GM19395 (cell line): ENCODE data around the gene INHBE.
"Not testable (repeated sequence)": the region's sequence is repeated elsewhere in the genome, so short reads cannot be mapped to it uniquely, and the experiment has no call there.

Source experiments
- ATAC-seq: cut with Tn5 transposase; IDR thresholded peaks from one replicate; pipeline ENCODE4 v1.9.1; 2021; ENCODE audit warnings: mild to moderate bottlenecking, moderate library complexity; ENCODE audit not compliant: unreplicated experiment

INHBE gene, protein sequence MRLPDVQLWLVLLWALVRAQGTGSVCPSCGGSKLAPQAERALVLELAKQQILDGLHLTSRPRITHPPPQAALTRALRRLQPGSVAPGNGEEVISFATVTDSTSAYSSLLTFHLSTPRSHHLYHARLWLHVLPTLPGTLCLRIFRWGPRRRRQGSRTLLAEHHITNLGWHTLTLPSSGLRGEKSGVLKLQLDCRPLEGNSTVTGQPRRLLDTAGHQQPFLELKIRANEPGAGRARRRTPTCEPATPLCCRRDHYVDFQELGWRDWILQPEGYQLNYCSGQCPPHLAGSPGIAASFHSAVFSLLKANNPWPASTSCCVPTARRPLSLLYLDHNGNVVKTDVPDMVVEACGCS

DNA sequence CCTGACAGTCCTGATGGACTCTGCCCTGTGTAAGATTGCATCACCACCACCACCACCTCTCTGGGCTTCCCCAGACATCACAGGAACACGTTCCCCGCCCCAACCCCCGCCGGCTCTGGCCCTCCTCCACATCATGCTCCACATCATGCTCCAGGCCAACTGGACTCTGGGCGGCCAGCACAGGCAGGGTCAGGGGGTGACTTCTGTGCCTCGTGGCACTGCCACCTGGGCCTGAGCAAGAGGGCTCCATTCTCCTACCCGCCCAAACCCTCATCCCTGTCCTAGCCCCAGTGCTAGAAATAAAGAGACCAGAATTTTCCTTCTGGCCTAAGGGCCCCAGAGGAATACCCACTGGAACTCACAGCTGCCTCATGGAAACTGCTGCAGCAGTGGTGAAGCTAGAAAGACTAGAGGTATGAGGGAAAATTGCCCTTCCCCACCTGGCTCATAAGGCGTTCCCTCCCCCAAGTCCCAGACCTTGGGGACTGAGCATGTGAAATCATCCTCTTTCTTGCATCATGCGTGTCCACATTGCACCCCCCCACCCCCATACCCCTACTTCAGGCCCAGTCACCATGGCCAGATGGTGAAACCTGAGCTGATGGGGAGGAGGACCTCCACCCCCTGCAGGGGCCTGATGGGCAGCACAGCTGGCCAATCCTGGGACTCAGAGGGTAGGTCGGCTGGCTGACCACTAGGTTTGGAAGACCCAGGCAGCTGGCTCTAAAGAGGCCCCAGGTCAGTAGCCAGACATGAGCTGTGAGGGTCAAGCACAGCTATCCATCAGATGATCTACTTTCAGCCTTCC is at the start of gene INHBE:
TSS of gene INHBE (plus strand) at position 742 of the 808 bp plus-strand sequence. CDS start 230 bp downstream, outside the sequence.
- ATAC-seq = no peak

DNA sequence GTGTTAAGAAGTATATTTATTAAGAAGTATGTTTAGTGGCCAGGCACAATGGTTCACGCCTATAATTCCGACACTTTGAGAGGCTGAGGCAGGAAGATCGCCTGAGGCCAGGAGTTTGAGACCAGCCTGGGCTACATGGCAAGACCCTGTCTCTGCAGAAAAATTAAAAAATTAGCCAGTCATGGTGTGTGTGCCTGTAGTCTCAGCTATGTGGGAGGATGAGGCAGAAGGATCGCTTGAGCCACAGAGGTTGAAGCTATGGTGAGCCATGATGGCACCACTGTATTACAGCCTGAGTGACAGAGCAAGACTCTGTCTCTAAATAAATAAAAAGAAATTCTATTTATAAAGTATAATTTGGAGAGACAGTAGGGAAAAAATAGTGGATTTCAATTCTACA is 44.6 kb upstream of the INHBE start:
- no peak for ATAC-seq

DNA sequence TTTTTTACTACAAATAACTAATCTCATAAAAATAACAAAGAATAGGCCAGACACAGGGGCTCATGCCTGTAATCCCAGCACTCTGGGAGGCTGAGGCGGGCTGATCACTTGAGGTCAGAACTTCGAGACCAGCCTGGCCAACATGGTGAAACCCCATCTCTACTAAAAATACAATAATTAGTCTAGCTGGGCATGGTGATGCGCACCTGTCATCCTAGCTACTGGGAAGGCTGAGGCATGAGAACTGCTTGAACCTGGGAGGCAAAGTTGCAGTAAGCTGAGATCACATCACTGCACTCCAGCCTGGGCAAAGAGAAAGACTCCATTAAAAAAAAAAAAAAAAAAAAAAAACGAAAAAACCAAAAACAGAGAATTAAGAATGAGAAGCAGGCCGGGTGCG is 40.9 kb upstream of the INHBE start:
- not testable (repeated sequence) for ATAC-seq

DNA sequence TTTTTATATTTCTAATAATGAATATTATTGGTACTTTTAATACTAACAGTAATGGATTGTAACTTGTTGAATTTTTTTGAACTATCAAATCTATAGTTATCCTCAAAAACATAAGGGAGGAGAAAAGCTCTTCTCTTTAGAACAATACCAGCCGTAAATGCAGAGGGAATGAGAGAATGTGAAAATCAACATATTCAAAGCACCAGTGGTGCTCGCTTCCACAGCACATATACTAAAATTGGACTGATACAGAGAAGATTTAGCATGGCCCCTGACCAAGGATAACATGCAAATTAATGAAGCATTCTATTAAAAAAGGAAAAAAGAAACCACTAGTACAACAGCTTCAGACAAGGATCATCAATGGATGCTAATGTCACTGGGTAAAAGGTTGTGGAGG is 40.0 kb upstream of the INHBE start:
- ATAC-seq = no peak

DNA sequence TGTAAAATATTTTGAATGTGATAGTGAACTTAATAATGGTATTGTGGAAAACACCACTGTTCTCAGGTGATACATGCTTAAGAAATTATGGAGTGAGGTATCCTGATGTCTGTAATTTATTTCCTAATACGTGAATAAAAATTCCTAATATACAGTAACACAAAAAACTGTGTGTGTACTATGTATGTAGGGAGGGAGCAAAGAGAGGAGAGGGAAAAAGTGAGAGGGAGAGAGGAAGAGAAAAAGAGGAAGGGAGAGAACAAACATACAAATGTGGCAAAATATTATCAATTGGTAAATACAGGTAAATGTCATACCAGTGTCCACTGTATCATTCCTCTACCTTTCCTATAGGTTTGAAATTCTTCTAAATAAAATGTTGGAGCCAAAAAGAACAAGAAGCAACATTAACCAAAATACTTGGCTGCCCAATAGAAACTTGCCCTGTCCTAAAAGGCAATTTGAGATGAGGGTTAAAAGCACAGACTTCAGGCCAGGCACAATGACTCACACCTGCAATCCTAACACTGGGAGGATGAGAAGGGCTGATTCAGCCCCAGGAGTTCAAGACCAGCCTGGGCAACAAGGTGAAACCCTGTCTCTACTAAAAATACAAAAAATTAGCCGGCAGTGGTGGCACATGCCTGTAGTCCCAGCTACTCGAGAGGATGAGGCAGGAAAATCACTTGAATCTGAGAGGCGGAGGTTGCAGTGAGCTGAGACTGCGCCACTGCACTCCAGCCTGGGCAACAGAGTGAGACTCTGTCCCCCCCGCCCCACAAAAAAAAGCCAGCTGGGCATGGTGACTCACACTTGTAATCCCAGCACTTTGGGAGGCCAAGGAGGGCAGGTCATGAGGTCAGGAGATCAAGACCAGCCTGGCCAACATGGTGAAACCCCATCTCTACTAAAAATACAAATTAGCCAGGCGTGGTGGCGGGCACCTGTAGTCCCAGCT is 38.8 kb upstream of the INHBE start:
- no peak for ATAC-seq

DNA sequence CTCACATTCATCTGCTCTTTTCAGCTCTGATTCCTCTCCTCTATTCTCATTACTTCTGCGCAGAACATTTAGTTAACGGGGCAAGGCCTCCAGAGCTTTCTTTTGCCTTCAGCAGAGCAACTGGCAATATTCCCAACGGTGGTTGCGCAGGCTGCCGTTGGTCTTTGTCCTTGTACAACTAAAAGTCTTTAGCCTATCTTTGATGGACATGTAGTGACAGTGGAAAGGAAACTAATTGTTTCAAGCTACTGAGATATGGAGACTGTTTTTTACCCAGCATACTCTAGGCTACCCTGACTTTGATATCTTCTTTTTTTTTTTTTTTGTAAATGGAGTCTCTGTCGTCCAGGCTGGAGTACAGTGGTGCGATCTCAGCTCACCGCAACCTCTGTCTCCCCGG is 36.9 kb upstream of the INHBE start:
- no peak for ATAC-seq

DNA sequence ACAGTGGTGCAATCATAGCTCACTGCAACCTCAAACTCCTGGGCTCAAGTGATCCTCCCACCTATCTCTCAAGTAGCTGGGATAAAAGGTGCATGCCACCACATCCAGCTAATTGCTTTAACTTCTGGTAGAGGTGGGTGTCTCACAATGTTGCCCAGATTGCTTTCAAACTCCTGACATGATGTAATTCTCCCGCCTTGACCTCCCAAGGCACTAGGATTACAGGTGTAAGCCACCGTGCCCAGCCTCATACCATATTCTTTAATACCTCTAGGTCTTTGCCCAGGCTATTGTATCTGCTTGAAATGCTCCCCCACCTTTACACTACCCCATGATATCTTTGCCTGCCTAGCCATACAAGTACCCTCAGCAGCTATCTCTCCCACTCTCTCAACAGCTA is 35.6 kb upstream of the INHBE start:
- no peak for ATAC-seq

DNA sequence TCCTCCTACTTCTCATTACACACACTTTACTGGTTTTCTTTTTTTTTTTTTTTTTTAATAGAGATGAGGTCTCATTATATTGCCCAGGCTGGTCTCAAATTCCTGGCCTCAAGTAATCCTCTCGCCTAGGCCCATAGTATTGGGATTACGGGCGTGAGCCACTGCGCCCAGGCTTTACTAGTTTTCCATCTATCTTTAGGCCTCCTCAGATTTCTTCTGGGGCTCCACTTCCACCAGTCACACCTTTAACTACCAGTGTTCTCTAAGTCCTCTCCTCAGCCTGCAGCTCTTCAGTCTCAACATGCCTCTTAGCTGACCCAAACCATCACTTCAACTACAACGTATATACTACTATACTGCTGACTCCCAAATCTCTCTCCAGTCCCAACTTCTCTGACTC is 34.6 kb upstream of the INHBE start:
- ATAC-seq = no peak

DNA sequence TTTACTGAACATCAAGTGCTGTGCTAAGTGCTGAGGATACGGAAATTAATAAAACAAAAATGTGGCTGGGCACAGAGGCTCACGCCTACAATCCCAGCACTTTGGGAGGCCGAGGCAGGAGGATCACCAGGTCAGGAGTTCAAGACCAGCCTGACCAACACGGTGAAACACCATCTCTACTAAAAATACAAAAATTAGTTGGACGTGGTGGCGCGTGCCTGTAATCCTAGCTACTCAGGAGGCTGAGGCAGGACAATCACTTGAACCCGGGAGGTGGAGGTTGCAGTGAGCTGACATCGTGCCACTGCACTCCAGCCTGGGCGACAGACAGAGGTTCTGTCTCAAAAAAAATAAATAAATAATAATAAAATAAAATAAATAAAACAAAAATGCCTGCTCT is 28.2 kb upstream of the INHBE start:
- not testable (repeated sequence) for ATAC-seq

DNA sequence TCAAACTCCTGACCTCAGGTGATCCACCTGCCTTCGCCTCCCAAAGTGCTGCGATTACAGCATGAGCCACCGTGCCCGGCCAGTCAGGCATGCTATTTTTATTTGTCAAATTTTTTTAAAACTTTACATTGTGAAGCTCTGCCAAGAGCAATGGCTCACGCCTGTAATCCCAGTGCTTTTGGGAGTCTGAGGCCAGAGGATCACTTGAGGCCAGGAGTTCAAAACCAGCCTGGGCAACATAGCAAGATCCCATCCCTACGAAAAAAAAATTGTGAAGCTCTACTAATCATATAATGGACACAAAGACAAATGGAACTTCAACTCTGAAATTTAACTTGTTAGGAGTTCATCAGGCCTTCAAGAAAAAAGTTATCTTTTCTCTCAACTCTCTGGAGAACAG is 26.1 kb upstream of the INHBE start:
- no peak for ATAC-seq

DNA sequence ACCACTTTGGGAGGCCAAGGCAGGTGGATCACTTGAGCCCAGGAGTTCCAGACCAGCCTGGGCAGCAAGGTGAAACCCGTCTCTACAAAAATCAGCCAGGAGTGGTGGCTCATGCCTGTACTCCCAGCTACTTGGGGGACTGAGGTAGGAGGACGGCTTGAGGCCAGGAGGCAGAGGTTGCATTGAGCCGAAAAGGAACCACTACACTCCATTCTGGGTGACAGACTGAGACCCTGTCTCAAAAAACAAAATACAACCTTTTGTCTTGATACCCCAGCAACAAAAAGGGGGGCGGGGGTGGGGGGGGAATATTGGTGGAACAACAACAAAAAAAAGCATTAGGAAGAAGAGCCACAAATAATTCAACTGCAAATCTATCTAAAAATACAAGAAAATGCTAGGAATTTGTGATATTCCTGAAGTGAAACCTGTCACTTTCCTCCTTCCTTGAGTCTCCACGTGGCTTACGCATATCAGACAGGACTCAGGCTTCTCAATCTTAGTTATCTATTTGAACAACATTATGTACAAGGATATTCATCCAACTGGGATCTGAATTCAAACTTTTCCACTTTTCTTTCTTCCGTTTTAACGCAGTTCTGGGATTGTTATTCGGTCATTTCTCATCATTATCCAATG is 25.5 kb upstream of the INHBE start:
- ATAC-seq = no peak

DNA sequence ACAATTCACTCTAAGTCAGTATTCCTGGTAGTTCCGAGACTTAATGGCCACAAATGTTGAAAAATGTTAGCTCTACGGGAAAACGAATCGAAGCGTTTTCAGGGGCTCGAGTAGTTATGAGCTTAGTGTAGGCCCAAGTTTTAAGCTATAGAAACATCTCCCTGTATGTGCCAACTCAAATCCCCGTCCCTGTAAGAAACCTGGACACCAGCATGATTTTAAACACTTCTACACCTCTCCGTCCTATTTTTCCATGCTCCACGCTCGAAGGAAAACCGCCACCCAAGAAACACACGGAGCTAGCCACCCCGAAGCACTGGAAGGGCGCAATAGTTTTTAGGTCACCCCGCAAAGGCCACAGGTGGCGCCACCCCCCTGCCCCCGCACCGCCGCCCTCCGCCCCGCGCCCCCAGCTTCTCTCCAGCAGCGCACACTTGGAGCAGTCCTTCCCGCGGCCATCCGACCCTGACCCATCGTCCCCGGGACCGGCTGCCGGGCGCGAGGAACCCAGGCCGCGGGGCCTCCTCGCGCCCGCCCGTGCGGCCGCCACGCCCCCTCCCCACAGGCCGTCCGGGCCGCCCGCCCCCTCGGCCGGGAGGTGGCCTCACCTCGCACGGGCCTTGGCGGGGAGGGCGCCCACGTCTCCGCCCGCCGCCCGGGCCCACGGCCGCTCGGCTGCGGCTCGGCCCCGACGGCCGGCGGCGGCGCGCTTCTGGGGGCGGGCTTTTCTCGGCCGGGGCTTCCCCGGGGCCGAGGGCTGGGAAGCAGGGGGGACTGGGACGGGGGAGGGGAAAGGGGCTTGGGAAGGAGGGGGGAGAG is 24.8 kb upstream of the INHBE start:
- ATAC-seq = peak; percentile 44

DNA sequence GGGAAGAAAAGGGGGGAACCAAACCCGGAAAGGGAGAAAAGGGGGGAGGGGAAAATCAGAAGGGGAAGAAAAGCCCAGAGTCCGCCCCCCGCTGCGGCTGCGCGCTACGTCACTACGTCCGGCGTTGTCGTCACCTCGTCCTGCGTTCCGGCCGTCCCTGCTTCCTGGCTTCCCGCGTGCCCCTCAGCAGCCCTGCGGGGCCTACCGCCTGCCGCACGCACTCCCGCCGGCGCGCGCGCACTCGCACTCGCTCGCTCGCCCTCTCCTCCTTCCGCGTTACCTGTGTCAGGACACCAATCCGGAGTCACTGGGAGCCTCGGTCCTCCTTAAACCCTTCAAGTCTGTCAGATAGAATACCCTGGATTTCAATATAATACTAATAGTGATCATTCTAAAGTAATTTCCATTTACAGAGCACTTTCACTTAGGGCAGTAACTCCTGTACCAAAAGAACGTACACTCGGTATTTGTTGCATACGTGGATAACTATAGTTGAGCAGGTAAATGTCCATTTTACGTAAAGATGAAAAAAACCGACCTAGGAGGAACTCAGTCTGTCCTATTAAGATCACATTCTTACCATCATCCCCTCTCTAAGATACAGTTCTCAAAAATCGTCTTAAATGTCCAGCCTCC is 24.1 kb upstream of the INHBE start, which contains the start of gene R3HDM2:
TSS of gene R3HDM2 (minus strand) at position 113 of the 636 bp plus-strand sequence. CDS start 120,615 bp downstream, outside the sequence.
- peak; percentile 90 for ATAC-seq

DNA sequence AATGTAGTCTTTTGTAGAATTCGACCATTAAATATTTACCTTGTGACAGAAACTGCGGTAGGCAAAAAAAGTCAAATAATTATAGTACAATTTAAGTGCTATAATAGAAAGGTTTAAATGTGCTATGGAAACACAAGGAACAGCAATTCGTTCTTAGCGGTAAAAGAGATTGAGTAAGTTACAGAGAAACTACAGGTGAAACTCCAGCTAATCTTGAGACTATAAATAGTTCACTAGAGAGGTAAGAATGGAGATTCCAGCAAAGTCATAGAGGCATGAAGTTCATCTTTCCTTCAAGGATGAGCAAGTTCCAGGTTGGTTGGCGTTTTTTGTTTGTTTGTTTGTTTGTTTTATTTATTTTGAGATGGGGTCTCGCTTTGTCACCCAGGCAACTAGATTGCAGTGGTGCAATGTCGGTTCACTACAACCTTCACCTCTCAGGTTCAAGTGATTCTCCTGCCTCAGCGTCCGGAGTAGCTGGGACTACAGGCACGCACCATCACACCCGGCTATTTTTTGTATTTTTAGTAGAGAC is 23.4 kb upstream of the INHBE start:
- ATAC-seq = no peak

DNA sequence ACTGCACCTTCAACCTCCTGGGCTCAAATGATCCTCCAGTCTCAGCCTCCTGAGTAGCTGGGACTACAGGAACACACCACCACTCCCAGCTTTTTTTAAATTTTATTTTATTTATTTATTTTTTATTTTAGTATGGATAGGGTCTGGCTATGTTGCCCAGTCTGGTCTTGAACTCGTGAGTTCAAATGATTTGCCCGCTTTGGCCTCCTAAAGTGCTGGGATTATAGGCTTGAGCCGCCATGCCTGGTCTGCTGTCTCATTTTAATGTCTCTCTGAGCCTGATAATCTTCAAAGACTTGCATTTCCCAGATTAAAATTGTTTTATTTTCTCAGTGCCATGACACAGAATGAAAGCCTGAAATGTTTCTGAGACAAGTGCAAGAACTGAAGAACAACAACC is 21.7 kb upstream of the INHBE start:
- ATAC-seq = no peak

DNA sequence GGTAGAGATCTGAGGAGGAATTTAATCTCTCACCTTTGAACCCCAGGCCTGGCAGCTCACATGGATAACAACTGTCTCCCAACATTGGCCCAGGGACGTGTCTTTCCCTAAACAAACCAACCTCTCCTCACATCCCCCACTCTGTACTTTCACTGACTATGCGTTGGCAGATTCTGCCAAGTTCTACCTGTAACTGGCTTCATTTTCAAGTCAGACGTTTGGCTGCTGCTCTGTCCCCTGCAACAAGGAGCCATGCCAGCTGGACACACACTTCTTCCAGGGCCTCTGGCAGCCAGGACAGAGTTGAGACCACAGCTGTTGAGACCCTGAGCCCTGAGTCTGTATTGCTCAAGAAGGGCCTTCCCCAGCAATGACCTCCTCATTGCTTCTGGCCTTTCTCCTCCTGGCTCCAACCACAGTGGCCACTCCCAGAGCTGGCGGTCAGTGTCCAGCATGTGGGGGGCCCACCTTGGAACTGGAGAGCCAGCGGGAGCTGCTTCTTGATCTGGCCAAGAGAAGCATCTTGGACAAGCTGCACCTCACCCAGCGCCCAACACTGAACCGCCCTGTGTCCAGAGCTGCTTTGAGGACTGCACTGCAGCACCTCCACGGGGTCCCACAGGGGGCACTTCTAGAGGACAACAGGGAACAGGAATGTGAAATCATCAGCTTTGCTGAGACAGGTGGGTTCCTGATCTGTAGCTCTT is 20.4 kb upstream of the INHBE start, which contains the start of gene INHBC:
TSS of gene INHBC (plus strand) at position 268 of the 707 bp plus-strand sequence. CDS start at position 371, 103 bp downstream.
- ATAC-seq = no peak

DNA sequence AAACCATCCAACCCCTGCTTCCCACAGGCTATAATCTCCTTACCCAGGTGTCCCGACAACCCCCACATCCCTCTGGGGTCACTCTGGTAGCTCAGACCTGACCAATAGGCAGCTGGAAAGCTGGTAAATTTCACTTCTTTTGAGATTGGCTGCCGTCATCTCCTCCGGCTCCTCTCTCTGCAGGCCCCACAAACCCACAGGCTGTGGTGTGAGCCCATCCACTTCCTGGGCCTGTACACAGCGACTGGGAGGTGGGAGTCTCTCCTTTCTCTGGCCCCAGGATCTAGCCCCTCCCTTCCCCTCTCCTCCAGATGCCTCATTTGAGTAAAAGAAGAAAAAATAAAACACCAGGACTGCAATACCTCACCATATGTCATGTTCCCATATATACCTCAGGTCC is 19.8 kb upstream of the INHBE start:
- ATAC-seq = no peak

DNA sequence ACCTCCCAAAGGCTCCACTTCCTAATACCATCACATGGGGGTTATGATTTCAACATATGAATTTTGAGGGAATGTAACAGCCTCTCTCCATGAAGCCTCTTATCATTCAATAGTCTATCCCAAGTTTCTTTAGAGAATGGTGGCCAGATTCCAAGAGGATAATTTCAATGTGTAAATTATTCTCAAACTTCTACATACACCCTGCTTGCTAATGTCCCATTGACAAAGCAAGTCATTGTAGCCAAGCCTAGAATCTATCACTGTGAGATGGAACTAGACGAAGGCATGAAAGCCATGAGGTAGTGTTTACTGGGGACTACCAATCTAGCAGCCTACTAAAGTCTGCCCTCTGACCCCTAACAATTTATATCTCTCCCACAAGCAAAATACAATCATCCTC is 16.7 kb upstream of the INHBE start:
- ATAC-seq = no peak
